Measurements from ENCODE around the gene ATG101. TPM values are rescaled to one million over a fixed set of nuclear protein-coding genes. Genes with fewer than 3 reads are reported as not detected.

The ATG101 gene
- total and polyA plus RNA-seq, 8 donors, result 7.6 to 105 (median 37.2) TPM

DNA sequence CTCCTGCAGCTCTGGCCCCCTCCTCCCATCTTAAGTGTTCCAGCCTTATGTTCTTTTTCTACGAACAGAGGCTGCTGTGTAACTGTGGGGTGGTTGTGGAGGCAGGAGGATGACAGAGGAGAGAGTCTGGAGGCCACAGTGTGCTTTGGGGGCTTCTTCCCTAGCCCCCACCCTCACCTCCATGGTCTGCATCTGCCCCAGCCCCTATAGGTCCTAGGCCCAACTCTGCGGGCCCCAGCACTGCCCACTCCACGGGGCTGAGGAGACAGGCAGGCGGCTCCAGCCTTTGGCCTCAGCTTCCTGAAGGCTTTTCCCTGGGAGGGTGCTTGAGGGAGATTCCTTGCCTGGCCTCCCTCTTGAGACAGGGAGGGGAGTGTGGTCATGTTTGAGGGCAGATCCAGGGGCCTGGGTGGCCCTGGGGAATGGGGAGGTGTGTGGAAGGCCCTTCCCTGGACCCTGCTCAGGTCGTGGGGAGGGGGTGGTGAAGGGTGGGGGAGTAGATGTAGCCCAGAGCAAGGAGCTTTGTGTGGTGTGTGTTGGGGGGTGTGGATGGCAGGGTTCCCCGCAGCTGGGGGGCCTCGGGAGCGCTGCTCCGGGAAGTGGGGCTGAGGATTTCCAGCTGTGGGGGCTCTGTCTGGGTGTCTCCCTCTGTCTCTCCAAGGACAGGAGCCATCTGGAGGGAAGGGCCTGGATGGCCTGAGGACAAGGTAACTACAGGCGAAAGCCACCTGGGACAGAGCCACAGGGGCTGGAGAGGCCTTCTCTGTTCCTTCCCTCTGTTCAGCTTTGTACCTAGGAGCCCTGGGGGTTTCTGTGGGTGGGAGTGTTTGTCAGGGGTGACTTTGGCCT lies 10.8 kb downstream of the ATG101 start:
- WGBS, 5 donors, result 76 to 82% (median 77%) methylated on average over 6 to 10 of the region's 10 CpGs
- peak in 1 of 2 donors; percentile 44 for DNase-seq
- peak overlapping the region; percentile 17 to 37 (median 30) for H3K4me3 ChIP-seq
- H3K36me3 ChIP-seq, result peaks cover 12 to 46% (median 42%) of the 10 kb centered on the region in 4 donors
- H3K9me3 ChIP-seq, result no peaks in the 10 kb centered on the region
- peaks cover 16 to 36% (median 28%) of the 10 kb centered on the region in 4 donors for H3K4me1 ChIP-seq
- intact Hi-C loops (cut with DNase I; ENCODE audit: low total_unique reads), result loop anchor here (5.0 kb wide), 1 partner anchor 53 kb away; no protein-coding TSS in a partner anchor
- no peaks in the 10 kb centered on the region for H3K27me3 ChIP-seq
- TF ChIP-seq, protein P1, sequence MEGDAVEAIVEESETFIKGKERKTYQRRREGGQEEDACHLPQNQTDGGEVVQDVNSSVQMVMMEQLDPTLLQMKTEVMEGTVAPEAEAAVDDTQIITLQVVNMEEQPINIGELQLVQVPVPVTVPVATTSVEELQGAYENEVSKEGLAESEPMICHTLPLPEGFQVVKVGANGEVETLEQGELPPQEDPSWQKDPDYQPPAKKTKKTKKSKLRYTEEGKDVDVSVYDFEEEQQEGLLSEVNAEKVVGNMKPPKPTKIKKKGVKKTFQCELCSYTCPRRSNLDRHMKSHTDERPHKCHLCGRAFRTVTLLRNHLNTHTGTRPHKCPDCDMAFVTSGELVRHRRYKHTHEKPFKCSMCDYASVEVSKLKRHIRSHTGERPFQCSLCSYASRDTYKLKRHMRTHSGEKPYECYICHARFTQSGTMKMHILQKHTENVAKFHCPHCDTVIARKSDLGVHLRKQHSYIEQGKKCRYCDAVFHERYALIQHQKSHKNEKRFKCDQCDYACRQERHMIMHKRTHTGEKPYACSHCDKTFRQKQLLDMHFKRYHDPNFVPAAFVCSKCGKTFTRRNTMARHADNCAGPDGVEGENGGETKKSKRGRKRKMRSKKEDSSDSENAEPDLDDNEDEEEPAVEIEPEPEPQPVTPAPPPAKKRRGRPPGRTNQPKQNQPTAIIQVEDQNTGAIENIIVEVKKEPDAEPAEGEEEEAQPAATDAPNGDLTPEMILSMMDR (IDR thresholded peaks at IDR 0.05), result no peak
- TF ChIP-seq EP300 (IDR thresholded peaks at IDR 0.05) (no peak), POLR2A (IDR thresholded peaks at IDR 0.05) (no peak), POLR2AphosphoS5 (IDR thresholded peaks at IDR 0.05) (no peak)
- peak overlapping the region; percentile 15 to 80 (median 70) for H3K27ac ChIP-seq

DNA sequence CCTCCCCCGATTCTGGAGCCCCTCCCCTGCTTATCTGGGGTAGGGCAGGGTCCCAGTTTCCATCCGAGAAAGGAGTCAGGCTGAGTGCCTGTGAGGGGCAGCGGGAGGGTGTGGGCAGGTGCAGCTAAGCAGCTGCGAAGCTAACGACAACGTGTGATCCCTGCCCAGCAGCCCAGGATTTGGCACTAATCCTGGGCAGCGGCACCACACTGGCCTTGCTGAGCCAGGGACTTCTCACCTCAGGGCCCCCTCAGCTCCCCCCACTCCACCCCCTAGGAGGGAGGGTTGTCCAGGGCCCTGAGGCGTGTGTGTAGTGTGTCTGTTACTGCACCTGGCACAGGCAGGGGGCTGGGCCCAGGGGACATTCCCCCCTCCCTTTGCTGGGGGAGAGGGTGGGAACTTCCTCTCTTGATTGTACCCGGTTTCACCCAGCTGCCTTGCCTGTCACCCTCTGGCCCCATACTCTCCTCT lies 11.5 kb downstream of the ATG101 start:
- 18 to 42% (median 24%) methylated on average over 7 to 9 of the region's 9 CpGs for WGBS, 5 donors
- Histone ChIP-seq H3K27me3 (no peaks in the 10 kb centered on the region), H3K4me3 (peak overlapping the region in 3 of 4 donors; percentile 23 to 37 (median 36)), H3K36me3 (peaks cover 12 to 40% (median 36%) of the 10 kb centered on the region in 4 donors), H3K4me1 (peaks cover 16 to 32% (median 23%) of the 10 kb centered on the region in 4 donors), H3K9me3 (no peaks in the 10 kb centered on the region), H3K27ac (peak overlapping the region; percentile 7 to 80 (median 70))
- intact Hi-C loops (cut with DNase I; ENCODE audit: low total_unique reads), result loop anchor here (5.0 kb wide), 1 partner anchor 54 kb away; no protein-coding TSS in a partner anchor
- peak in 1 of 2 donors; percentile 75 for DNase-seq
- no peak for TF ChIP-seq POLR2A (IDR thresholded peaks at IDR 0.05)
- TF ChIP-seq, protein P1 (IDR thresholded peaks at IDR 0.05), result no peak
- TF ChIP-seq EP300 (IDR thresholded peaks at IDR 0.05), result no peak
- no peak for TF ChIP-seq POLR2AphosphoS5 (IDR thresholded peaks at IDR 0.05)

DNA sequence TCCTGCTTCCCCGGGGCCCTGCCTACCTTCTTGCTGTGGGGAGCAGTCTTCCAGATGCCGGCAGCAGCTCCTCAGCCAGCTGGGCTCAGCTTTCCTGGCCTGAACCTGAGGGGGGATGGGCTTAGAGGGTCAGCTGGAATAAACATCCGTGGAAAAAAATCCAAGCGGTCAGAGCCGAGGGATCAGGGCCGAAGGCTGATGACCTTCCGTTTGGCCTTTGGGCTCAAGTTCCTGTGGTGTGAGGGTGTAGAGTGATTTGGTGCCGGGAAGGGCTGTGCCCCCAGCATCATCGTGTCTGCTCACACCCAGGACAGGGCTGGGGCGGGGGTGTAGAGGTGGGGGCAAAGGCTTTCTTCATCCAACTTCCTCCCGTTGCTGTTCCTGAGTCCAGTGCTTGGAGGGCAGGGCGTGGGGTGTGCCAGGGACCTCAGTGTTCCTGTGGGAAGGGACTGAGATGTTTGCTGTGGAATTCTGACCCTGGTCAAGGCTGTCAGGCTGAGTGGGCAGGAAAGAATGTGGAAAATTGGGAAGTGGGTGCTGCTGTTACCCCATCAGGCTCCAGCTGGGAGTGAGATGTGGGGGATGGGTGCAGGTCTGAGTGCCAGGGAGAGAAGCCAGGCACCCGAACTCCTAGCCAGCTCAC lies 12.4 kb downstream of the ATG101 start:
- peak overlapping the region in 1 of 4 donors; percentile 37 for H3K4me3 ChIP-seq
- TF ChIP-seq POLR2AphosphoS5 (IDR thresholded peaks at IDR 0.05), result peak; percentile 1 to 18 (median 10)
- TF ChIP-seq, protein P1 (IDR thresholded peaks at IDR 0.05), result no peak
- DNase-seq, result peak in 1 of 2 donors; percentile 63
- peaks cover 3 to 32% (median 27%) of the 10 kb centered on the region in 4 donors for H3K36me3 ChIP-seq
- H3K4me1 ChIP-seq, result peaks cover 16 to 32% (median 23%) of the 10 kb centered on the region in 4 donors
- H3K27ac ChIP-seq, result peak overlapping the region; percentile 40 to 80 (median 70)
- 35 to 55% (median 38%) methylated on average over 12 to 13 of the region's 13 CpGs for WGBS, 5 donors
- no peaks in the 10 kb centered on the region for H3K9me3 ChIP-seq
- intact Hi-C loops (cut with DNase I; ENCODE audit: low total_unique reads), result loop anchor here (5.0 kb wide), 1 partner anchor 55 kb away; no protein-coding TSS in a partner anchor
- H3K27me3 ChIP-seq, result peaks cover 0 to 5% (median 0%) of the 10 kb centered on the region in 3 donors

DNA sequence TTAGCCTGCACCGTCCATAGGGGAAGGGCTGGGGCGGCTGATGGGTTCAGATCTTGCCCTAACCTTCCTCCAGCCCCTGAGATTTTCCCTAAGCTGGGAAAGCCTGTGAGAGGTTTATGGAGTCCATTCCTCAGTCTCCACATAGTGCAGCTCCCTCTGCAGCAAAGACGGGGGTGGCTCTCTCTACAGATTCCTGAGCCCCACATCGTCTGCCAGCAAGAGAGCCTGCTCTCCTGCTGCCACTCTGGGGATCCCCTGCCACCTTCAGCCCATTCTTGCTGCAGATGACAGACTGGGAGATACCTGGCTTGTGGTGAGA lies 12.8 kb downstream of the ATG101 start:
- intact Hi-C loops (cut with DNase I; ENCODE audit: low total_unique reads), result loop anchor here (5.0 kb wide), 1 partner anchor 55 kb away; no protein-coding TSS in a partner anchor
- peaks cover 16 to 32% (median 23%) of the 10 kb centered on the region in 4 donors for H3K4me1 ChIP-seq
- H3K36me3 ChIP-seq, result peaks cover 0 to 27% (median 22%) of the 10 kb centered on the region in 4 donors
- no peak for DNase-seq
- H3K9me3 ChIP-seq, result no peaks in the 10 kb centered on the region
- peaks cover 0 to 10% (median 0%) of the 10 kb centered on the region in 3 donors for H3K27me3 ChIP-seq
- H3K27ac ChIP-seq, result peak overlapping the region; percentile 18 to 80 (median 70)
- TF ChIP-seq EP300 (IDR thresholded peaks at IDR 0.05) (no peak), POLR2AphosphoS5 (IDR thresholded peaks at IDR 0.05) (no peak), POLR2A (IDR thresholded peaks at IDR 0.05) (no peak)
- TF ChIP-seq, protein P1 (IDR thresholded peaks at IDR 0.05), result no peak
- 51 to 67% (median 59%) methylated on average over 4 of the region's 4 CpGs for WGBS, 5 donors
- no peak overlapping the region for H3K4me3 ChIP-seq
